Activated CD4-positive, alpha-beta memory T cell treated with anti-CD3 and anti-CD28 coated beads for 36 hours (primary cell): ENCODE measurements around the gene RPSA. TPM values are rescaled to one million over a fixed set of nuclear protein-coding genes. Genes with fewer than 3 reads are reported as not detected.
"Not testable (repeated sequence)": the region's sequence is repeated elsewhere in the genome, so short reads cannot be mapped to it uniquely, and the experiment has no call there.

Experiments used
- CTCF ChIA-PET: fragments of 350-600 bp; sonication (Branson Sonifier 250); formaldehyde crosslinking; loops from one replicate; lab custom pipeline; 2021; ENCODE audit warnings: antibody characterized with exemption, inconsistent platforms; lab: Charles Lee
- POLR2A ChIA-PET: fragments of 350-600 bp; sonication (Branson Sonifier 250); formaldehyde crosslinking; loops from one replicate; lab custom pipeline; 2021; ENCODE audit warnings: antibody characterized with exemption; lab: Charles Lee
- DNase-seq: peaks from one replicate; pipeline ENCODE4 v3.0.0-alpha.2; 2020
- H3K27ac Mint-ChIP-seq: one replicate; pipeline ENCODE4 v1.8.0; 2021; ENCODE audit warnings: mixed read lengths
- H3K27me3 Mint-ChIP-seq: one replicate; pipeline ENCODE4 v1.8.0; 2021; ENCODE audit warnings: mixed read lengths
- H3K36me3 Mint-ChIP-seq: one replicate; pipeline ENCODE4 v1.8.0; 2021; ENCODE audit warnings: mixed read lengths
- H3K4me1 Mint-ChIP-seq: one replicate; pipeline ENCODE4 v1.8.0; 2021; ENCODE audit warnings: low read depth, mixed read lengths
- H3K4me3 Mint-ChIP-seq: one replicate; pipeline ENCODE4 v1.8.0; 2021; ENCODE audit warnings: mild to moderate bottlenecking, mixed read lengths
- H3K9me3 Mint-ChIP-seq: one replicate; pipeline ENCODE4 v1.8.0; 2021; ENCODE audit warnings: mixed read lengths
- intact Hi-C: fragments of 100-400 bp; cut with micrococcal nuclease; formaldehyde crosslinking; loops from one replicate; pipeline ENCODE4 v1.15.1; 2023
- total RNA-seq, 2 experiments: library from RNA; stranded (reverse); gene quantifications; one replicate each; pipeline ENCODE4 v1.2.3, GENCODE V29; 2021

The RPSA gene
- total RNA-seq, 2 experiments from 2014 or later = 2,627 to 2,738 TPM

GRCh38 chr3:39410893-39411292 is 4.4 kb downstream of the RPSA start:
- no peak for DNase-seq
- H3K9me3 Mint-ChIP-seq = no peaks in the 10 kb centered on the region
- POLR2A ChIA-PET = interaction anchor here (0.9 kb wide), 1 partner anchor 898 kb away, joined by 3 read pairs; no protein-coding TSS in a partner anchor
- peak overlapping the region; percentile 11 for H3K27ac Mint-ChIP-seq
- CTCF ChIA-PET = no interaction called here
- intact Hi-C loops = no loop called here
- H3K4me3 Mint-ChIP-seq = peak overlapping the region; percentile 16
- peaks cover 2% of the 10 kb centered on the region for H3K27me3 Mint-ChIP-seq
- H3K4me1 Mint-ChIP-seq = peaks cover 47% of the 10 kb centered on the region
- H3K36me3 Mint-ChIP-seq = peaks cover 70% of the 10 kb centered on the region

- Mint-ChIP-seq H3K27me3 (no peaks in the 10 kb centered on the region), H3K4me3 (peak overlapping the region; percentile 16), H3K4me1 (peaks cover 40% of the 10 kb centered on the region), H3K36me3 (peaks cover 59% of the 10 kb centered on the region), H3K27ac (peak overlapping the region; percentile 49), H3K9me3 (no peaks in the 10 kb centered on the region)
- no peak for DNase-seq
- CTCF ChIA-PET = interaction anchor here (1.2 kb wide), 1 partner anchor 86 kb away, joined by 3 read pairs; no protein-coding TSS in a partner anchor
- intact Hi-C loops = no loop called here
- POLR2A ChIA-PET = interaction anchor here (0.7 to 1.4 kb wide), 4 partner anchors 19 to 240 kb away, joined by 3 to 11 read pairs (median 4); no protein-coding TSS in a partner anchor
Observed at GRCh38 chr3:39412668-39413260, 6.2 kb downstream of the RPSA start.

GRCh38 chr3:39413691-39414420 is 7.3 kb downstream of the RPSA start:
- DNase-seq = no peak
- Mint-ChIP-seq H3K4me1 (peaks cover 32% of the 10 kb centered on the region), H3K4me3 (no peak overlapping the region), H3K27ac (peak overlapping the region; percentile 59), H3K36me3 (peaks cover 48% of the 10 kb centered on the region), H3K27me3 (no peaks in the 10 kb centered on the region), H3K9me3 (no peaks in the 10 kb centered on the region)
- intact Hi-C loops = no loop called here
- ChIA-PET POLR2A (interaction anchor here (1.1 to 1.4 kb wide), 2 partner anchors 18 to 29 kb away, joined by 3 to 11 read pairs; no protein-coding TSS in a partner anchor), CTCF (interaction anchor here (0.9 kb wide), 1 partner anchor 893 kb away, joined by 3 read pairs; no protein-coding TSS in a partner anchor)

GRCh38 chr3:39414421-39414907 is 7.9 kb downstream of the RPSA start:
- peaks cover 27% of the 10 kb centered on the region for H3K4me1 Mint-ChIP-seq
- ChIA-PET CTCF (no interaction called here), POLR2A (interaction anchor here (1.2 to 1.7 kb wide), 3 partner anchors 8 to 30 kb away, joined by 3 to 11 read pairs (median 10); partner anchors contain the start of gene RPSA)
- H3K4me3 Mint-ChIP-seq = no peak overlapping the region
- intact Hi-C loops = no loop called here
- H3K27me3 Mint-ChIP-seq = no peaks in the 10 kb centered on the region
- no peak for DNase-seq
- peaks cover 42% of the 10 kb centered on the region for H3K36me3 Mint-ChIP-seq
- no peaks in the 10 kb centered on the region for H3K9me3 Mint-ChIP-seq
- H3K27ac Mint-ChIP-seq = peak overlapping the region; percentile 3

GRCh38 chr3:39415302-39415701 is 8.8 kb downstream of the RPSA start:
- H3K4me3 Mint-ChIP-seq, H3K27me3 Mint-ChIP-seq, DNase-seq, intact Hi-C loops, H3K27ac Mint-ChIP-seq, H3K9me3 Mint-ChIP-seq: not testable (repeated sequence)
- CTCF ChIA-PET = interaction anchor here (1.2 to 1.7 kb wide), 2 partner anchors 9 to 84 kb away, joined by 3 to 5 read pairs; no protein-coding TSS in a partner anchor
- POLR2A ChIA-PET = interaction anchor here (0.8 to 1.7 kb wide), 3 partner anchors 9 to 31 kb away, joined by 3 to 10 read pairs (median 3); partner anchors contain the start of gene RPSA
- Mint-ChIP-seq H3K4me1 (peaks cover 20% of the 10 kb centered on the region), H3K36me3 (peaks cover 33% of the 10 kb centered on the region)

- POLR2A ChIA-PET = interaction anchor here (0.8 to 1.7 kb wide), 2 partner anchors 9 to 32 kb away, joined by 3 to 10 read pairs; partner anchors contain the start of gene RPSA
- no peaks in the 10 kb centered on the region for H3K27me3 Mint-ChIP-seq
- no peaks in the 10 kb centered on the region for H3K9me3 Mint-ChIP-seq
- H3K4me3 Mint-ChIP-seq = no peak overlapping the region
- H3K27ac Mint-ChIP-seq = no peak overlapping the region
- H3K4me1 Mint-ChIP-seq = peaks cover 15% of the 10 kb centered on the region
- CTCF ChIA-PET = interaction anchor here (1.2 to 1.7 kb wide), 6 partner anchors 9 to 763 kb away, joined by 3 to 7 read pairs (median 4); partner anchors contain the start of gene RPSA
- H3K36me3 Mint-ChIP-seq = peaks cover 27% of the 10 kb centered on the region
- DNase-seq = no peak
- intact Hi-C loops = loop anchor here (2.0 kb wide), 1 partner anchor 575 kb away; no protein-coding TSS in a partner anchor
Observed at GRCh38 chr3:39415983-39416382, 9.5 kb downstream of the RPSA start.

GRCh38 chr3:39416998-39417397 is 10.5 kb downstream of the RPSA start:
- peaks cover 24% of the 10 kb centered on the region for H3K36me3 Mint-ChIP-seq
- H3K27ac Mint-ChIP-seq, H3K4me1 Mint-ChIP-seq, H3K9me3 Mint-ChIP-seq, H3K4me3 Mint-ChIP-seq, H3K27me3 Mint-ChIP-seq, DNase-seq: not testable (repeated sequence)
- intact Hi-C loops = loop anchor here (2.0 kb wide), 1 partner anchor 574 kb away; no protein-coding TSS in a partner anchor
- POLR2A ChIA-PET = interaction anchor here (0.6 to 1.6 kb wide), 2 partner anchors 9 kb away, joined by 3 to 7 read pairs; no protein-coding TSS in a partner anchor
- CTCF ChIA-PET = interaction anchor here (0.7 to 1.7 kb wide), 9 partner anchors 10 to 762 kb away, joined by 3 to 7 read pairs (median 3); partner anchors contain the start of gene RPSA

- H3K4me3 Mint-ChIP-seq, CTCF ChIA-PET, DNase-seq, intact Hi-C loops, H3K9me3 Mint-ChIP-seq, H3K27me3 Mint-ChIP-seq, H3K4me1 Mint-ChIP-seq, H3K27ac Mint-ChIP-seq, POLR2A ChIA-PET: not testable (repeated sequence)
- H3K36me3 Mint-ChIP-seq = peaks cover 11% of the 10 kb centered on the region
Observed at GRCh38 chr3:39418556-39419225, 12.2 kb downstream of the RPSA start.

GRCh38 chr3:39419742-39420315 is 13.3 kb downstream of the RPSA start:
- no peak overlapping the region for H3K4me3 Mint-ChIP-seq
- DNase-seq = no peak
- CTCF ChIA-PET = no interaction called here
- peaks cover 1% of the 10 kb centered on the region for H3K4me1 Mint-ChIP-seq
- intact Hi-C loops = no loop called here
- POLR2A ChIA-PET = no interaction called here
- H3K9me3 Mint-ChIP-seq = no peaks in the 10 kb centered on the region
- peaks cover 8% of the 10 kb centered on the region for H3K36me3 Mint-ChIP-seq
- no peak overlapping the region for H3K27ac Mint-ChIP-seq
- H3K27me3 Mint-ChIP-seq = no peaks in the 10 kb centered on the region

GRCh38 chr3:39420543-39420942 is 14.0 kb downstream of the RPSA start:
- Mint-ChIP-seq H3K9me3 (no peaks in the 10 kb centered on the region), H3K4me1 (peaks cover 1% of the 10 kb centered on the region), H3K36me3 (peaks cover 8% of the 10 kb centered on the region), H3K27ac (no peak overlapping the region), H3K27me3 (no peaks in the 10 kb centered on the region), H3K4me3 (no peak overlapping the region)
- intact Hi-C loops = no loop called here
- CTCF ChIA-PET = no interaction called here
- DNase-seq = no peak
- POLR2A ChIA-PET = no interaction called here

GRCh38 chr3:39423436-39423970 is 17.0 kb downstream of the RPSA start:
- Mint-ChIP-seq H3K4me1 (no peaks in the 10 kb centered on the region), H3K27me3 (no peaks in the 10 kb centered on the region), H3K27ac (no peak overlapping the region), H3K4me3 (no peak overlapping the region), H3K9me3 (no peaks in the 10 kb centered on the region), H3K36me3 (peaks cover 8% of the 10 kb centered on the region)
- POLR2A ChIA-PET = no interaction called here
- CTCF ChIA-PET = interaction anchor here (1.3 to 1.8 kb wide), 2 partner anchors 23 to 24 kb away, joined by 4 to 8 read pairs; no protein-coding TSS in a partner anchor
- intact Hi-C loops = no loop called here
- DNase-seq = no peak
